AG04449 (cell line): ENCODE measurements around the gene TRIM33.
"Not testable (repeated sequence)": the region's sequence is repeated elsewhere in the genome, so short reads cannot be mapped to it uniquely, and the experiment has no call there.

ENCODE experiments used
- CTCF ChIA-PET: fragments of 350-600 bp; formaldehyde crosslinking; extraction: SDS; loops from one replicate; lab custom pipeline; 2021; ENCODE audit warnings: antibody characterized with exemption; lab: Yijun Ruan, JAX
- POLR2A ChIA-PET: fragments of 400-600, 350-600 bp; formaldehyde crosslinking; extraction: SDS; loops from one replicate; lab custom pipeline; 2020; ENCODE audit warnings: antibody characterized with exemption, inconsistent platforms; lab: Yijun Ruan, JAX
- DNase-seq: peaks from one replicate; pipeline ENCODE4 v3.0.0-alpha.2; 2010; ENCODE audit warnings: low read depth, low spot score
- H3K4me3 ChIP-seq: 2 replicates; pipeline ENCODE4 v1.5.1; 2011; ENCODE audit warnings: low read depth, mild to moderate bottlenecking, control low read depth, low read length
- TF ChIP-seq, protein P1 (sequence below): IDR thresholded peaks from one replicate; pipeline ENCODE4 v1.5.1; 2011; ENCODE audit warnings: mild to moderate bottlenecking, moderate library complexity, low read length, control low read depth, inconsistent platforms; ENCODE audit not compliant: insufficient read depth; ENCODE audit errors: missing control alignments

Gene TRIM33

DNA sequence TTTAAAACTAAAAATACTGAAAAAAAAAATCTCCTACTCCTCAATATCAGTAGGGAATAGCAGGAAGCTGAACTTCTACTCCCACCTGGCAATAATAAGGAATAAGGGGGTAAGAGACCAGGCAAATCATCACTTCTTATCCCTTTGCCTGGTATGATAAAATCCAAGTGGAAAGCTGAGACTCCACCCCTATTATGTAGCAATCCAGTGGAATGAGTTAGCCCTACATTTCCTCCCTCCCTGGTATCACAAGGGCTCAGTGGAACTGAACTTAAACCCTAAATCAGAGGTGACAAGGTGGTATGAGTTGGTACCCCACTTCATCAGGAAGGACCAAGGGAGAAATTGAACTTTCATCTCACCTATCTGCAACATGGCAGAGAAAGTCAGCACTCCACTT, 25.7 kb downstream of the TRIM33 start:
- ChIA-PET POLR2A (no interaction called here), CTCF (interaction anchor here (1.5 kb wide), 1 partner anchor 138 kb away, joined by 4 read pairs; no protein-coding TSS in a partner anchor)
- TF ChIP-seq, protein P1, sequence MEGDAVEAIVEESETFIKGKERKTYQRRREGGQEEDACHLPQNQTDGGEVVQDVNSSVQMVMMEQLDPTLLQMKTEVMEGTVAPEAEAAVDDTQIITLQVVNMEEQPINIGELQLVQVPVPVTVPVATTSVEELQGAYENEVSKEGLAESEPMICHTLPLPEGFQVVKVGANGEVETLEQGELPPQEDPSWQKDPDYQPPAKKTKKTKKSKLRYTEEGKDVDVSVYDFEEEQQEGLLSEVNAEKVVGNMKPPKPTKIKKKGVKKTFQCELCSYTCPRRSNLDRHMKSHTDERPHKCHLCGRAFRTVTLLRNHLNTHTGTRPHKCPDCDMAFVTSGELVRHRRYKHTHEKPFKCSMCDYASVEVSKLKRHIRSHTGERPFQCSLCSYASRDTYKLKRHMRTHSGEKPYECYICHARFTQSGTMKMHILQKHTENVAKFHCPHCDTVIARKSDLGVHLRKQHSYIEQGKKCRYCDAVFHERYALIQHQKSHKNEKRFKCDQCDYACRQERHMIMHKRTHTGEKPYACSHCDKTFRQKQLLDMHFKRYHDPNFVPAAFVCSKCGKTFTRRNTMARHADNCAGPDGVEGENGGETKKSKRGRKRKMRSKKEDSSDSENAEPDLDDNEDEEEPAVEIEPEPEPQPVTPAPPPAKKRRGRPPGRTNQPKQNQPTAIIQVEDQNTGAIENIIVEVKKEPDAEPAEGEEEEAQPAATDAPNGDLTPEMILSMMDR, result no peak
- DNase-seq, result no peak
- H3K4me3 ChIP-seq, result no peak overlapping the region

DNA sequence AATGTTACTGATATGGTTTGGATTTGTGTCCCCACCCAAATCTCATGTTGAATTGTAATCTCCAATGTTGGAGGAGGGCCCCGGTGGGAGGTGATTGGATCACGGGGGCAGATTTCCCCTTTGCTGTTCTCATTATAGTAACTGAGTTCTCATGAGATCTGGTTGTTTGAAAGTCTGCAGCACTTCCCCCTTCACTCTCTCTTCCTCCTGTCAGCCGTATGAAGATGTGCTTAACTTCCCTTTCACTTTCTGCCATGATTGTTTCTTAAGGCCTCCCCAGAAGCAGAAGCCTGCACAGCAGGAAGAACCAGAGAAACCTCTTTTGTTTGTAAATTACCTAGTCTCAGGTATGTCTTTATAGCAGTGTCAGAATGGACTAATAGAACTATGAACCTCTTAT, 28.4 kb downstream of the TRIM33 start:
- no peak overlapping the region for H3K4me3 ChIP-seq
- DNase-seq, result no peak
- TF ChIP-seq, protein P1, result no peak
- ChIA-PET CTCF (no interaction called here), POLR2A (no interaction called here)

DNA sequence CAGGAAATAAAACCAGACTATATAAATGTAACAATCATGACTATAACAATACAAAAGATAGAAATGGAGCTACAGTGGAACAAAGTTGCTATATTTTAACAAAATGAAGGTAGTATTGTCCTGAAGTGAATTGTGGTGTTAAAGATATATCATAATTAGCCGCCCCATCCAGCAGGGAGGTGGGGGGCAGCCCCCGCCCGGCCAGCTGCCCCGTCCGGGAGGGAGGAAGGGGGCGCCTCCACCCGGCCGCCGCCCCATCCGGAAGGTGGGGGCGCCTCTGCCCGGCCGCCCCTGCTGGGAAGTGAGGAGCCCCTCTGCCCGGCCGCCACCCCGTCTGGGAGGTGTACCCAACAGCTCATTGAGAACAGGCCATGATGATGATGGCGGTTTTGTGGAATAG, 31.4 kb downstream of the TRIM33 start:
- CTCF ChIA-PET, POLR2A ChIA-PET, H3K4me3 ChIP-seq, DNase-seq: not testable (repeated sequence)

DNA sequence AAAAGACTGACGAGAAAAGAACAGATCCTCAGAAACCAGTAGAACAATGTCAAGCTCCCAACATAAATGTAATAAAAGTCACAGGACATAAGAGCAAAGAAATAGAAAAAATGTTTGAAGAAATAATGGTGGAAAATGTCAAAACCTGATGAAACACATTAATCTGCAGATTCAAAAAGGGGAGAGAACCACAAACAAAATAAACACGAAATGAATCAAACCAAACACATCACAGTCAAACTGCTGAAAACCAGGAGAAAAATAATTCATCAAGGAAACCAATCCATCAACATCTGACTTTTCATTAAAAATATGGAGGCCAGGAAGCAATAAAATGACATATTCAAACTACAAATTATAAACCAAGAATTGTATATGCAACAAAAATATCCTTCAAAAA, 31.9 kb downstream of the TRIM33 start:
- POLR2A ChIA-PET, result no interaction called here
- H3K4me3 ChIP-seq, result no peak overlapping the region
- TF ChIP-seq, protein P1, result no peak
- CTCF ChIA-PET, result no interaction called here
- DNase-seq, result no peak

DNA sequence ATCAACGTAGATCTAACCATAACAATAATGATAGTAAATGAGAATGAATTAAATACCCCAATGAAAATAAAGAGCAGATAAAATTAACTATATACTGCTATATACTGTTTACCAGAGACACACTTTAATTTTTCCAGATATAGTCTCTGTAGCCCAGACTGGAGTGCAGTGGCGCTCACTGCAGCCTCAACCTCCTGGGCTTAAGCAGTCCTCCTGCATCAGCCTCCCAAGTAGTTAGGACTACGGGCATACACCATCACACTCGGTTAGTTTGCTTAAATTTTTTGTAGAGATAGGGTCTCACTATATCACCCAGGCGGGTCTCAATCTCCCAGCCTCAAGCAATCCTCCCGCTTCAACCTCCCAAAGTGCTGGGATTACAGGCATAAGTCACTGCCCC, 37.2 kb downstream of the TRIM33 start:
- H3K4me3 ChIP-seq, result no peak overlapping the region
- POLR2A ChIA-PET, result no interaction called here
- CTCF ChIA-PET, result no interaction called here
- TF ChIP-seq, protein P1, result no peak
- DNase-seq, result no peak

DNA sequence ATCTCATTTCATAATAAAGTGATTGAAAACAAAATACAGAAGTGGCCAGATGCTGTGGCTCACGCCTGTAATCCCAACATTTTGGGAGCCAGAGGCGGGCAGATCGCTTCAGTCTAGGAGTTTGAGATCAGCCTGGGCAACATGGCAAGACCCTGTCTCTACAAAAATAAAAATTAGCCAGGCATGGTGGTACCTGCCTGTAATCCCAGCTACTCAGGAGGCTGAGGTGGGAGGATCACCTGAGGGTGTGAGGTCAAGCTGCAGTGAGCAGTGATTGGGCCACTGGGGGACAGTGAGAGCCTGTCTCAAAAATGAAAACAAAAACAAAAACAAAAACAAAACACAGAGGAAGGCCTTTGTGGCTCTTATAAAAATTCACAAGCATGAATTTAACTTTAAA, 38.6 kb downstream of the TRIM33 start:
- ChIA-PET POLR2A (no interaction called here), CTCF (no interaction called here)
- H3K4me3 ChIP-seq, result no peak overlapping the region
- TF ChIP-seq, protein P1, result no peak
- no peak for DNase-seq

DNA sequence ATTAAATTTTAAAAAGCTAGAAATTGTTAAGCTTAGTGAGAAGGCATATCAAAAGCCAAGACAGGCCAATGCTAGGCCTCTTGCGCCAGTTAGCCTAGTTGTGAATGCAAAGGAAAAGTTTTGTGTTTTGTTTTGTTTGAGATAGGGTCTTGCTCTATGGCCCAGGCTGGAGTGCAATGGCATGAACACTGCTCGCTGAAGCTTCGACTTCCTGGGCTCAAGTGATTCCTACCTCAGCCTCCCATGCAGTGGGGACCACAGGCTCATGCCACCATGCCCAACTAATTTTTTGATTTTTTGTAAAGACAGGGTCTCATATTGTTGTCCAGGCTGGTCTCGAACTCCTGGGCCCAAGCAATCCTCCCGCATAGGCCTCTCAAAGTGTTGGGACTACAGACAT, 40.3 kb downstream of the TRIM33 start:
- DNase-seq, result no peak
- TF ChIP-seq, protein P1, result no peak
- H3K4me3 ChIP-seq, result no peak overlapping the region
- ChIA-PET CTCF (no interaction called here), POLR2A (no interaction called here)
